HCT116 (cell line): ENCODE measurements around the gene CCDC117. TPM values are rescaled to one million over a fixed set of nuclear protein-coding genes. Genes with fewer than 3 reads are reported as not detected.

Experiments used
- ATAC-seq: fragments of 200-7000 bp; cut with Tn5 transposase; 2 replicates; pipeline ENCODE4 v1.9.1; 2020; ENCODE audit warnings: mild to moderate bottlenecking, moderate library complexity
- BruUV-seq: library from RNA; stranded (reverse); fragments of 400-500 nt; replicated peaks from 2 replicates; lab custom pipeline; 2021; lab: Mats Ljungman, UMichigan
- CTCF ChIA-PET: fragments of 300-600 bp; sonication (Branson Sonifier 250); formaldehyde crosslinking; loops from one replicate; lab custom pipeline; 2021; ENCODE audit warnings: antibody characterized with exemption; lab: Charles Lee
- POLR2A ChIA-PET: fragments of 300-600, 350-600 bp; sonication (Branson Sonifier 250); formaldehyde crosslinking; loops from one replicate; lab custom pipeline; 2021; ENCODE audit warnings: antibody characterized with exemption; lab: Charles Lee
- RAD21 ChIA-PET, 2 experiments: fragments of 300-600 bp; sonication (Branson Sonifier 250); formaldehyde crosslinking; loops; one replicate each; lab custom pipeline; 2023; ENCODE audit warnings: low total read pairs in 2 of 2; ENCODE audit not compliant: uncharacterized antibody in 2 of 2, unreplicated experiment in 2 of 2, low non-redundant PET in 1 of 2; lab: Charles Lee
- DNase-seq: peaks from one replicate; pipeline ENCODE4 v3.0.0-alpha.2; 2010; ENCODE audit warnings: low read depth, low spot score
- H2AFZ ChIP-seq: fragments of 200-600 bp; shearing (Covaris generic), sonication (generic); 2 replicates; pipeline ENCODE4 v1.6.1; 2017; ENCODE audit warnings: low read depth, mixed run types, mixed read lengths, antibody characterized with exemption, low read length; ENCODE audit not compliant: poor library complexity, severe bottlenecking
- H3K27ac ChIP-seq: 2 replicates; pipeline ENCODE4 v1.5.1; 2012; ENCODE audit warnings: low read depth, low read length
- H3K27me3 ChIP-seq: fragments of 200-600 bp; sonication (generic); 2 replicates; pipeline ENCODE4 v1.6.1; 2016; ENCODE audit warnings: mixed run types, low read length, mixed read lengths; ENCODE audit not compliant: insufficient read depth
- H3K36me3 ChIP-seq, 2 experiments: fragments of 200-500 bp in 1 of 2; fragments of 200-600 bp in 1 of 2; sonication (Bioruptor generic) in 1 of 2; sonication (generic) in 1 of 2; 2 replicates each; pipeline versions ENCODE4 v1.5.1 to v1.6.1; 2014 to 2016; ENCODE audit warnings: low read length in 2 of 2, inconsistent platforms in 1 of 2, mixed read lengths in 1 of 2, mixed run types in 1 of 2; ENCODE audit not compliant: insufficient read depth in 2 of 2, control insufficient read depth in 1 of 2
- H3K4me1 ChIP-seq, 2 experiments: fragments of 200-600 bp in 1 of 2; sonication (generic) in 1 of 2; 2 replicates each; pipeline versions ENCODE4 v1.5.1 to v1.6.1; 2012 to 2017; ENCODE audit warnings: low read length in 2 of 2, inconsistent platforms in 1 of 2, mild to moderate bottlenecking in 1 of 2, mixed read lengths in 1 of 2, mixed run types in 1 of 2, moderate library complexity in 1 of 2; ENCODE audit not compliant: insufficient read depth in 2 of 2, control insufficient read depth in 1 of 2
- H3K4me2 ChIP-seq: fragments of 200-600 bp; sonication (generic); 2 replicates; pipeline ENCODE4 v1.6.1; 2017; ENCODE audit warnings: mixed run types, low read length, mixed read lengths
- H3K4me3 ChIP-seq, 2 experiments: fragments of 200-600 bp in 1 of 2; sonication (generic) in 1 of 2; replicated peaks in 1 of 2; 2 replicates each; pipeline ENCODE4 v1.5.1; 2011 to 2016; ENCODE audit warnings: low read length in 2 of 2, control low read depth in 1 of 2, low read depth in 1 of 2, mild to moderate bottlenecking in 1 of 2, mixed read lengths in 1 of 2, mixed run types in 1 of 2
- H3K79me2 ChIP-seq: fragments of 200-600 bp; sonication (generic); 2 replicates; pipeline ENCODE4 v1.6.1; 2017; ENCODE audit warnings: mild to moderate bottlenecking, mixed run types, low read length, moderate library complexity, mixed read lengths; ENCODE audit not compliant: insufficient read depth
- H3K9ac ChIP-seq: fragments of 200-600 bp; sonication (generic); 2 replicates; pipeline ENCODE4 v1.6.1; 2016; ENCODE audit warnings: low read length, mixed read lengths
- H3K9me2 ChIP-seq: fragments of 200-600 bp; sonication (generic), shearing (Covaris generic); 2 replicates; pipeline ENCODE4 v1.6.1; 2017; ENCODE audit warnings: mixed run types, mild to moderate bottlenecking, moderate library complexity; ENCODE audit not compliant: insufficient read depth
- H3K9me3 ChIP-seq, 2 experiments: fragments of 200-500 bp in 1 of 2; fragments of 200-600 bp in 1 of 2; sonication (Bioruptor generic) in 1 of 2; sonication (generic) in 1 of 2; 2 replicates each; pipeline ENCODE4 v1.6.1; 2014 to 2017; ENCODE audit warnings: low read length in 2 of 2, mixed read lengths in 2 of 2, inconsistent platforms in 1 of 2, low read depth in 1 of 2, mild to moderate bottlenecking in 1 of 2, mixed run types in 1 of 2, moderate library complexity in 1 of 2; ENCODE audit not compliant: control insufficient read depth in 1 of 2, insufficient read depth in 1 of 2
- H4K20me1 ChIP-seq: fragments of 200-600 bp; sonication (generic), shearing (Covaris generic); 2 replicates; pipeline ENCODE4 v1.6.1; 2017; ENCODE audit warnings: mixed run types, mild to moderate bottlenecking, moderate library complexity; ENCODE audit not compliant: insufficient read depth
- ATF3 ChIP-seq: IDR thresholded peaks from 2 replicates; pipeline ENCODE4 v1.6.1; 2012
- CEBPB ChIP-seq: IDR thresholded peaks from 2 replicates; pipeline ENCODE4 v1.6.1; 2012; ENCODE audit warnings: low read depth
- EGR1 ChIP-seq: IDR thresholded peaks from 2 replicates; pipeline ENCODE4 v1.6.1; 2012; ENCODE audit warnings: low read depth
- ELF1 ChIP-seq: IDR thresholded peaks from 2 replicates; pipeline ENCODE4 v1.6.1; 2012; ENCODE audit warnings: low read depth, borderline replicate concordance
- EZH2phosphoT487 ChIP-seq: fragments of 200-600 bp; IDR thresholded peaks from 2 replicates; pipeline ENCODE4 v1.6.1; 2018; ENCODE audit warnings: antibody characterized with exemption, borderline replicate concordance
- JUND ChIP-seq: IDR thresholded peaks from 2 replicates; pipeline ENCODE4 v1.6.1; 2012
- MAX ChIP-seq: IDR thresholded peaks from 2 replicates; pipeline ENCODE4 v1.6.1; 2012
- POLR2AphosphoS5 ChIP-seq: IDR thresholded peaks from 2 replicates; pipeline ENCODE4 v1.6.1; 2011; ENCODE audit warnings: mild to moderate bottlenecking, low read depth, low read length, moderate library complexity
- RAD21 ChIP-seq: IDR thresholded peaks from 2 replicates; pipeline ENCODE4 v1.6.1; 2012; ENCODE audit warnings: low read depth, mild to moderate bottlenecking
- REST ChIP-seq: IDR thresholded peaks from 2 replicates; pipeline ENCODE4 v1.6.1; 2012; ENCODE audit warnings: low read depth
- SIN3A ChIP-seq: IDR thresholded peaks from 2 replicates; pipeline ENCODE4 v1.6.1; 2012; ENCODE audit warnings: low read depth
- SP1 ChIP-seq: IDR thresholded peaks from 2 replicates; pipeline ENCODE4 v1.6.1; 2012; ENCODE audit warnings: low read depth
- SRF ChIP-seq: IDR thresholded peaks from 2 replicates; pipeline ENCODE4 v1.6.1; 2012; ENCODE audit warnings: low read depth
- YY1 ChIP-seq: IDR thresholded peaks from 2 replicates; pipeline ENCODE4 v1.6.1; 2011; ENCODE audit warnings: low read length, low read depth, moderate library complexity, mild to moderate bottlenecking; ENCODE audit not compliant: insufficient replicate concordance; ENCODE audit errors: extremely low read depth
- ZFX ChIP-seq: fragments of 450-650 bp; IDR thresholded peaks from 2 replicates; pipeline ENCODE4 v1.6.1; 2017
- ZNF274 ChIP-seq: fragments of 200-500 bp; sonication (Bioruptor generic); IDR thresholded peaks from 2 replicates; pipeline ENCODE4 v1.6.1; 2014; ENCODE audit warnings: mild to moderate bottlenecking, low read depth, low read length, inconsistent platforms
- intact Hi-C: fragments of 100-400 bp; cut with micrococcal nuclease; formaldehyde crosslinking; loops from 2 replicates; pipeline ENCODE4 v1.10.0; 2022
- total RNA-seq: library from RNA; stranded (reverse); gene quantifications from one replicate; pipeline ENCODE4 v1.2.1, GENCODE V29; 2021; ENCODE audit not compliant: unreplicated experiment

CCDC117 gene
- total RNA-seq, 1 experiment from 2014 or later, result 22.1 TPM

GRCh38 chr22:28743852-28744251 is 28.6 kb upstream of the CCDC117 start:
- ATAC-seq, result no peak
- Histone ChIP-seq H3K9ac (no peak overlapping the region), H3K9me3 (no peaks in the 10 kb centered on the region), H3K27me3 (no peaks in the 10 kb centered on the region), H3K79me2 (peaks cover 39% of the 10 kb centered on the region), H3K4me1 (peaks cover 4 to 28% of the 10 kb centered on the region in 2 experiments; a peak in 3 of 4 replicates), H3K9me2 (no peaks in the 10 kb centered on the region), H3K4me2 (no peak overlapping the region), H3K4me3 (no peak overlapping the region), H2AFZ (no peak overlapping the region)
- CTCF ChIA-PET, result no interaction called here
- intact Hi-C loops, result no loop called here
- no TSS peak for BruUV-seq
- POLR2A ChIA-PET, result no interaction called here
- TF ChIP-seq EZH2phosphoT487, result no peak
- TF ChIP-seq ZNF274, result no peak
- TF ChIP-seq POLR2AphosphoS5, result no peak
- no peak for TF ChIP-seq SP1
- no peak for TF ChIP-seq MAX
- no peak for TF ChIP-seq SIN3A
- TF ChIP-seq ELF1, result no peak
- TF ChIP-seq, all 23 proteins: peak for 0
- Histone ChIP-seq H3K36me3 (peaks cover 9 to 16% of the 10 kb centered on the region in 2 experiments; a peak in 3 of 4 replicates), H4K20me1 (no peaks in the 10 kb centered on the region), H3K27ac (no peak overlapping the region)
- no peak for DNase-seq
- RAD21 ChIA-PET, result no interaction called here

- Histone ChIP-seq H3K4me1 (no peaks in the 10 kb centered on the region), H4K20me1 (no peaks in the 10 kb centered on the region), H3K9me3 (no peaks in the 10 kb centered on the region), H2AFZ (no peak overlapping the region), H3K79me2 (no peaks in the 10 kb centered on the region), H3K27me3 (no peaks in the 10 kb centered on the region), H3K9me2 (no peaks in the 10 kb centered on the region), H3K9ac (no peak overlapping the region), H3K4me2 (no peak overlapping the region), H3K36me3 (peaks cover 5 to 12% of the 10 kb centered on the region in 2 experiments; a peak in 3 of 4 replicates), H3K27ac (no peak overlapping the region), H3K4me3 (no peak overlapping the region)
- CTCF ChIA-PET, result no interaction called here
- ATAC-seq (no peak), DNase-seq (no peak)
- intact Hi-C loops, result no loop called here
- POLR2A ChIA-PET, result interaction anchor here (0.7 to 0.9 kb wide), 2 partner anchors 9 to 45 kb away, joined by 3 read pairs; partner anchors contain the start of gene CHEK2
- RAD21 ChIA-PET, result no interaction called here
- BruUV-seq, result no TSS peak
- no peak for TF ChIP-seq RAD21
- no peak for TF ChIP-seq SRF
- no peak for TF ChIP-seq POLR2AphosphoS5
- no peak for TF ChIP-seq ELF1
- TF ChIP-seq ATF3, result no peak
- TF ChIP-seq EGR1, result no peak
- TF ChIP-seq SIN3A, result no peak
- no peak for TF ChIP-seq ZNF274
- TF ChIP-seq YY1, result no peak
- no peak for TF ChIP-seq JUND
- no peak for TF ChIP-seq ZFX
- TF ChIP-seq CEBPB, result no peak
- no peak for TF ChIP-seq SP1
- TF ChIP-seq REST, result no peak
Observed at GRCh38 chr22:28750471-28750881, 22.0 kb upstream of the CCDC117 start.
